ENCODE data around the gene SLC27A5.
"Not testable (repeated sequence)": the region's sequence is repeated elsewhere in the genome, so short reads cannot be mapped to it uniquely, and the experiment has no call there.

Gene SLC27A5

DNA sequence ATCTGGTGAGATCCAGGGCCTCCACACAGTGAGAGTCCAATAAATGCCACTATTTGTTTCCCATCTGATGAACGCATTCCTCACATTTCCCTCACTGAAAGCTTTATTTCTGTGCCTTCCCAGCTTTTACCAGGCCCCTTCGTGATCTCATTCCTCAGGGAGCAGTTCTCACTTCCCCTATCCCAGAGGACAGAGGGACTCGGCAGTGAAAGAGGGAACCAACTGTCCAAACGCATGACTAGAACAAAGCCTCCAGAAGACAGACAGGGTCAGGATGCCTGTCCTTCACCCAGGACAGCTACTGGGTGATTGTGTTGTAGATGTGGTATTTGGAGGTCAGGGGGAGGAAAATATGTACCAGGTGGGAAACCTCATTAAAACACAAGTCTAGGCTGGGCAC lies 9.9 kb upstream of the SLC27A5 start:
- no peak for DNase-seq

- DNase-seq = no peak
Measured at GRCh38 chr19:58520257-58520599, 8.4 kb upstream of the SLC27A5 start.

GRCh38 chr19:58519355-58520256 lies 7.8 kb upstream of the SLC27A5 start, which contains the start of gene ZBTB45:
ZBTB45 (minus strand) TSS chr19:58519810; CDS start chr19:58517673, 2,137 bp downstream.
- DNase-seq = peak; percentile 94

DNA sequence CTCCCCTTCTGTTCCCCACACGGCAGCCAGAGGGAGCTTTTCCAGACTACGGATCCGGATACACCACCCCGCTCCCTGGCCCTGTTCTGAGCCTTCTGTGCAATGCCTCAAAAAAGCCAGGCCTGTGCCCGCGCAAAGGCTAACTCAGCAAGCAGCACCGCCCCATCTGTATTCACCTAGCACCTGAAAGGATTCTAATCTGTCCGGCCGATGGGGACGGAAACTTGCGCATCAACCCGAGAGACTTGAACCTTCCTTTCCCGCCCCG lies 7.2 kb upstream of the SLC27A5 start:
- DNase-seq = peak; percentile 68

DNA sequence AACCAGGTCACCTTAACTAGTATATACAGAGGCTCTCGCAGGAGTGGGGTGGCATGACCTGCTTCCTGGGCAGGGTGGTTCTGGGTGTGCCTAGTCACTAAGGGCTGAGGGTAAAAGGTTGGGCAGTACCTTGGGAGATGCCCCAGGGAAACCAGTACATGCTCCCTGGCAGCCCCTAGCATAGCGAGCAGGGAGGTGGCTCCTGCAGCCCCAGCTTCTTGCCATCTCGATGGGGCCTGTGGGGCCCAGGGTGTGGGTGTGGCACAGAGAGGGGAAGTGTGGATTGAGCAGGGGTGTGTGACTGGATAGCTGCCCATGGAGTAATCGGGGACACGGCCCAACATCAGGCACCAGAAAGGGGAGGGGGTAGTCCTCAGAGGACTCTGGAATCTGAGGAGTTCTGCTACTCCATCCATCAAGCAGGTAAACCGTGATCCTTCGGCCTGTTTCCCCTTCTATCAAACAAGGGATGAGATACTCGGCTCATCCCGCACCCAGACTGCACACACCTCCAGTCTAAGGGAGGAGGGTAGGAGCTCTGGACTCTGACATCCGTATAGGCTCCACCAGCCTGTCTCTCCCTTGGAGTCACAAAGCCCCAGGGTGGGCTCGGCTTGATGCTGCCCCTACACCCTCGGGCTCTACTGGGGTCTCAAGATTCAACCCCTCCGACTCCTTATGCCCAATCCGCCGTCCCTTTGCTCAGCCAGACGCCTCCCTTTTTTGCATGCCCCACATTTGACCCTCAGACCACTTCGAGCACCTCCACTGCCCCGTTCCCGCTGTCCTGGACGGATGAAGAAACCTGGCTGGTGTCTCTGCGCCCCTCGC lies 6.7 kb upstream of the SLC27A5 start:
- DNase-seq = no peak

- no peak for DNase-seq
Measured at GRCh38 chr19:58516964-58517833, 5.4 kb upstream of the SLC27A5 start.

- no peak for DNase-seq
Measured at GRCh38 chr19:58516246-58516836, 4.5 kb upstream of the SLC27A5 start.

DNA sequence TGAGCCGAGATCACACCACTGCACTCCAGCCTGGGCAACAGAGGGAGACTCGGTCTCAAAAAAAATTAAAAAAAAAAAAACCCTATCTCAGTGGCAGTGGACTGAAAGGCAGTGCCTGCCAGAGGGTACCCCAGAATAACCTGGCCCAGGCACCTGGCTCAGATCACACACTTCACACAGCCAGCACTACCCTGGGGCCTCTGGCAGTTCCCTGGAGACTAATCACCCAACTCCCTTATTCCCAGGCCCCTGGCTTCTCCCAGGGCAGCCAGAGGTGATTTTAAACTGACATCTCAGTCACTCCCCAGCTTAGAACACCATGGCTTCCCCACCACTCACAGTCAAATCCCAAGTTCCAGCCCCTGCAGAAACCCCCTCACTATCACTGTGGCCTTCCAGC lies 3.5 kb upstream of the SLC27A5 start:
- DNase-seq = no peak

DNA sequence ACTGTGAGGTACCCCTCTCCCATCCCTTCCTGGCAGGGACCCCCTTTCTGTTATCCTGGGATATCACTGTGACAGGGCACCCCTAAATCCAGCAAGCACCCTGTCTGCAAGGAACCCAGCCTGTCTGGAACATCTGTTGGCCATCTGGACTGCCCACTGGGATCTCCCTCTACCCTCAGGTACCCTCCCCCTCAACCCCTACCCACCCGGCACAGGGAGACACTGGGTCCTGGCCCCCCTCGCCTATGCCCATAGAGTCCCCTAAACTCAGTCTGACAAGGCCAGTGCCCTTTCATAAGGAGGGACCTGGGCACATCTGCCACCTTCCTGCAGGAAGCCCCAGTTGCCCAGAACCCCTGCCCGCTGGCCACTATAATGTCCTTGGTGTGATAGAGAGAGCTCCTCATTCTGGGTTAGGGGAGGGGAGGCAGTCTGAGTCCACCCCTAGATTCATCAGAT lies 2.8 kb upstream of the SLC27A5 start:
- DNase-seq = no peak

- DNase-seq = peak; percentile 59
Measured at GRCh38 chr19:58513694-58514563, 2.1 kb upstream of the SLC27A5 start.

GRCh38 chr19:58513213-58513693 lies 1.5 kb upstream of the SLC27A5 start:
- no peak for DNase-seq

DNA sequence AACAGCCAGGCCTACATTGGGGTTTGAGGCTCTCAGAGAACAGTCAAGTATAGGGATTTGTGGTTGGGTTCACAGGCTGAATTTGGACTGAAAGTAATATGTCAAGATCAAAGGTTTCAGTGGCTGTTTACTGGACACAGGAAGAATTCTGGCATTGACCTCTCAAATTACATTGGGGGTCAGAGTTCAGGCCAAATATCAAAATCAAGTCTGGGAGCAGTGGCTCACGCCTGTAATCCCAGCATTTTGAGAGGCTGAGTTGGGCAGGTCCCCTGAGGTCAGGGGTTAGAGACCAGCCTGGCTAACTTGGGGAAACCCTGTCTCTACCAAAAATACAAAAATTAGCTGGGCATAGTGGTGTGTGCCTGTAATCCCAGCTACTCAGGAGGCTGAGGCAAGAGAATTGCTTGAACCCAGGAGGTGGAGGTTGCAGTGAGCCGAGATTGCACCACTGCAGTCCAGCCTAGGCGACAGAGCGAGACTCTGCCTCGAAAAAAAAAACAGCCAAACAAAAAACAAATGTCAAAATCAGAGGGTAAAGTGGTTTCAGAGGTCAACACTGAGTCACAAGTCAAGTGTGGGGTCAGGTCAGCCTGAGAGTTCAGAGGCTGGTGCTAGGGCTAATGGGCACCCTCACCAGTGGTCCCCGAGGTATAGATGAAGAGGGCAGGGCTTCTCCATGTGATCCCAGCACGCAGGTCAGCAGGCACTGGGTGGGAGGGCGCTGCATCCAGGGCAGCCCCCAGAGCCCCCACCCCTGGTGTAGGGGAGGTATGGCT lies 1.5 kb downstream of the SLC27A5 start:
- DNase-seq = no peak

DNA sequence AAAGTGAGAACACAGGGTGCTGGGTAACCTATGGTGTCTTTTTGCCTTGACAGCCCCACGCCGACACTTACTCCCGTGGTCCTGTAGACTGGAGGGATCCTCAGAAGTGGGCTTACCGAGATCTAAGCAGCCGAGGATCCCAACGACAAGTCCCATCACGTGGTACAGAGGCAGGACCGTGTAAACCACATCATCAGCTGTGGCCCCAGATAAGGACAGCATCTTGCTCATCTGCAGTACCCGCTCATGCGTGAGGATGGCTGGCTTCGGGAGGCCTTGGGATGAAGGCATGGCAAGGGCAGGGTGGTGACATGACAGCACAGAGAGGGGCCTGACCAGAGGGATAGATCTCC lies 2.1 kb downstream of the SLC27A5 start:
- DNase-seq = no peak

GRCh38 chr19:58507602-58508223 lies 4.1 kb downstream of the SLC27A5 start:
- not testable (repeated sequence) for DNase-seq

- DNase-seq = no peak
Measured at GRCh38 chr19:58500242-58500641, 11.6 kb downstream of the SLC27A5 start.

DNA sequence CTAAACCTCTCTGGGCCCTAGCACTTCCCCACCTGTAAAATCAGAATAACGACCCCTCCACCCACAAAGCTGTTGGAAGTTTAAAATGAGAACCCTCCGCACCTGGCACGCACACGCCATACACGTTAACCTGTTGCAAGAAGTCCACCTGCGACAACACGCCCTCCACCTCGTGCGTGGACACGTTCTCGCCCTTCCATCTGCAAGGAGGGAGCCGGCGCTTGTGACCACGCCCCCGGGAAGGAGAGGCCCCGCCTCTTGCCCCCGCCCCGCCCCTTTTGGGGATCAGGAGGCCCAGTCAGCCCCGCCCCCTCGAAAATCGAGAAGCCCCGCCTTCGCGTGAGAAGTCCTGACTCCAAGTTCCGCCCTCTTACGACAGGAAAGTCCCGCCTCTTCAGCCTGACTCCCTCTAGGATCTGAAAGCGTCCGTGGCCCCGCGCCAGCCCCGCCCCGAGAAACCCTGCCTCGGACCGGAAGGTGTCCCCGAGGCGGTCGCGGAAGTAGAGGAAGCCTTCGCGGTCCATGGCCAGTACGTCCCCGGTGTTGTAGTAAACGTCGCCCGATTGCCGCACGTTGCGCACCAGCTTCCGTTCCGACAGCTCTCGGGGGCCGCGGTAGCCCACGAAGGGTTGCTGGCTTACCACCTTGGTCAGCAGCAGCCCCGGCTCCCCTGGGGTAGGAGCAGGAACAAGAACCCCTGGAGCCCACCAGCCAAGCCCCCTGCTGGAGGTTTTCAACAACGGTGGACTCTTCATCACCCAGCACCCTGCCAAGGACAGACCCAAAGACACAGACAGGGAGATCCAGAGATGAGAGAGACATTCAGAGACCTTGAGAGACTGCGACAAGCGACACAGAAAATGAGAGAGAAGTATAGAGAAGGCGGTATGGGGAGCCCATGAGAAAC lies 12.5 kb downstream of the SLC27A5 start:
- peak; percentile 95 for DNase-seq

- no peak for DNase-seq
Measured at GRCh38 chr19:58498316-58499020, 13.3 kb downstream of the SLC27A5 start.

- no peak for DNase-seq
Measured at GRCh38 chr19:58497634-58498170, 14.1 kb downstream of the SLC27A5 start.

Data from DMS 273 treated with DMSO at 0.1 percent for 48 hours (cell line).